Right forelimb (tissue), 1 donor: ENCODE data around the gene SPSB1.
"Not testable (repeated sequence)": the region's sequence is repeated elsewhere in the genome, so short reads cannot be mapped to it uniquely, and the experiment has no call there.

Experiments used
- DNase-seq: peaks from one replicate; pipeline ENCODE4 v3.0.0-alpha.2; 2018

The SPSB1 gene

GRCh38 chr1:9369964-9370788 is 77.5 kb downstream of the SPSB1 start:
- no peak for DNase-seq

- DNase-seq: peak; percentile 85
Observed at GRCh38 chr1:9371391-9371935, 78.8 kb downstream of the SPSB1 start.

- DNase-seq: no peak
Observed at GRCh38 chr1:9371951-9372350, 79.3 kb downstream of the SPSB1 start.

GRCh38 chr1:9373619-9374018 is 80.9 kb downstream of the SPSB1 start:
- DNase-seq: no peak

- DNase-seq: no peak
Observed at GRCh38 chr1:9374748-9375341, 82.2 kb downstream of the SPSB1 start.

GRCh38 chr1:9375912-9376311 is 83.2 kb downstream of the SPSB1 start:
- no peak for DNase-seq

- no peak for DNase-seq
Observed at GRCh38 chr1:9376430-9376829, 83.7 kb downstream of the SPSB1 start.

- DNase-seq: no peak
Observed at GRCh38 chr1:9376886-9377333, 84.2 kb downstream of the SPSB1 start.

GRCh38 chr1:9378801-9379200 is 86.1 kb downstream of the SPSB1 start:
- no peak for DNase-seq

GRCh38 chr1:9380711-9381110 is 88.0 kb downstream of the SPSB1 start:
- no peak for DNase-seq

- no peak for DNase-seq
Observed at GRCh38 chr1:9382643-9383491, 90.2 kb downstream of the SPSB1 start.

- no peak for DNase-seq
Observed at GRCh38 chr1:9384128-9384527, 91.4 kb downstream of the SPSB1 start.

- no peak for DNase-seq
Observed at GRCh38 chr1:9384751-9385245, 92.1 kb downstream of the SPSB1 start.

- DNase-seq: not testable (repeated sequence)
Observed at GRCh38 chr1:9385392-9385791, 92.7 kb downstream of the SPSB1 start.

- no peak for DNase-seq
Observed at GRCh38 chr1:9385801-9386573, 93.3 kb downstream of the SPSB1 start.

GRCh38 chr1:9388335-9389180 is 95.9 kb downstream of the SPSB1 start:
- no peak for DNase-seq

- DNase-seq: no peak
Observed at GRCh38 chr1:9389968-9390367, 97.3 kb downstream of the SPSB1 start.

GRCh38 chr1:9391620-9392019 is 98.9 kb downstream of the SPSB1 start:
- DNase-seq: no peak

GRCh38 chr1:9394010-9394409 is 101.3 kb downstream of the SPSB1 start:
- DNase-seq: no peak

- no peak for DNase-seq
Observed at GRCh38 chr1:9395018-9395417, 102.3 kb downstream of the SPSB1 start.

- no peak for DNase-seq
Observed at GRCh38 chr1:9397047-9397446, 104.4 kb downstream of the SPSB1 start.
